HG03565 (cell line): ENCODE measurements around the gene CDK5.

Experiments
- ATAC-seq: cut with Tn5 transposase; IDR thresholded peaks from one replicate; pipeline ENCODE4 v1.9.1; 2021; ENCODE audit warnings: mild to moderate bottlenecking, moderate library complexity; ENCODE audit not compliant: unreplicated experiment

CDK5 gene

DNA sequence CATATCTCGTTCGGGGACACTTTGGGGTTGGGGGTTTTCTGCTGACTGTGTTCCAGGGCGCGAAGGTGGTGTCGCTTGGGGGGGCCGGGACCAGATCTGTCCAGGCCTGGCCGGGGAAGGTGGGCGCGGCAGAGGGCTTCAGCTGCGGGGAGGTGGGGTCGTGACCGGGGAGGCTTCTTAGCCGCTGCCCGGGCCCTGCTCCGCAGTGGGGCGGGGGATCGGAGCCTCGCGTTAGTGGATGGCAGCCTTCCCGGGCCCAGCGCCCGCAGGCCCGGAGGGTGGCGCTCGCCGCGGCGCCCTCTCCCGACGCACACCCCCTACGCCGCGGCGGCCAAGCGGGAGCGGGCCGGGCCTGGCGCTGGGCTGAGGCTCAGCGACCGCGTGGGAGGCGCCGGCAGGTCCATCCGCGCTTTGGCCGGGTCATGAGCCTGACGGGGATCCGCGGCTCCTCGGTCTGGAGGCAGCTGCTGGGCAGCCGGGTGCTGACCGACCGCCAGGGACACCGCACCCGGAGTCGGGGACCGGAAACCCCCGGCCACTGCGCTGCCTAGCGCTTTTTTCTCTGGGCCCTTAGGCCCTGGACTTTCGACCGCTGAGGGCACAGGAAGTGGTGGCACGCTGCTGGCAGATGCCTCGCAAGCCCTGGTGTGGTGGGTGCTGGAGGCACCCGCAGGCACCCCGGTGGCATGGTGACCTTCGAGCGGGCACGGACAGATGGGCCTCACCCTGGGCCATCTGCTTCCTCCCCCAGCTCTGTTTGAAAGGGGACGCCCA is 29.7 kb upstream of the CDK5 start:
- ATAC-seq = no peak

DNA sequence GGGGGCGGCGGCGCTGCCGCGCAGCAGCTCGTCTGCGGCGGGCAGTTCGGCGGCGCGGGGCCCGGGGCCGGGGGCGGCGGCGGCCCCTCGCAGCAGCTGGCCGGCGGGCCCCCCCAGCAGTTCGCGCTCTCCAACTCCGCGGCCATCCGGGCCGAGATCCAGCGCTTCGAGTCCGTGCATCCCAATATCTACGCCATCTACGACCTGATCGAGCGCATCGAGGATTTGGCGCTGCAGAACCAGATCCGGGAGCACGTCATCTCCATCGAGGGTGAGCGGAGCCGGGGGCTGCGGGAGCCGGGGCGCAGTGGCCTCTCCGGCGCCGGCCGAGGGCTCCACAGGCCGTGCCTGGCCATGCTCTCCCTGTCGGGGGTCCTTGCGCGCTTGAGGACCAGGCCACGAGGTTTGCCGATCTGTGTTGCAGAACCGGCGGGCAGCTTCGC is 29.1 kb upstream of the CDK5 start:
- no peak for ATAC-seq

DNA sequence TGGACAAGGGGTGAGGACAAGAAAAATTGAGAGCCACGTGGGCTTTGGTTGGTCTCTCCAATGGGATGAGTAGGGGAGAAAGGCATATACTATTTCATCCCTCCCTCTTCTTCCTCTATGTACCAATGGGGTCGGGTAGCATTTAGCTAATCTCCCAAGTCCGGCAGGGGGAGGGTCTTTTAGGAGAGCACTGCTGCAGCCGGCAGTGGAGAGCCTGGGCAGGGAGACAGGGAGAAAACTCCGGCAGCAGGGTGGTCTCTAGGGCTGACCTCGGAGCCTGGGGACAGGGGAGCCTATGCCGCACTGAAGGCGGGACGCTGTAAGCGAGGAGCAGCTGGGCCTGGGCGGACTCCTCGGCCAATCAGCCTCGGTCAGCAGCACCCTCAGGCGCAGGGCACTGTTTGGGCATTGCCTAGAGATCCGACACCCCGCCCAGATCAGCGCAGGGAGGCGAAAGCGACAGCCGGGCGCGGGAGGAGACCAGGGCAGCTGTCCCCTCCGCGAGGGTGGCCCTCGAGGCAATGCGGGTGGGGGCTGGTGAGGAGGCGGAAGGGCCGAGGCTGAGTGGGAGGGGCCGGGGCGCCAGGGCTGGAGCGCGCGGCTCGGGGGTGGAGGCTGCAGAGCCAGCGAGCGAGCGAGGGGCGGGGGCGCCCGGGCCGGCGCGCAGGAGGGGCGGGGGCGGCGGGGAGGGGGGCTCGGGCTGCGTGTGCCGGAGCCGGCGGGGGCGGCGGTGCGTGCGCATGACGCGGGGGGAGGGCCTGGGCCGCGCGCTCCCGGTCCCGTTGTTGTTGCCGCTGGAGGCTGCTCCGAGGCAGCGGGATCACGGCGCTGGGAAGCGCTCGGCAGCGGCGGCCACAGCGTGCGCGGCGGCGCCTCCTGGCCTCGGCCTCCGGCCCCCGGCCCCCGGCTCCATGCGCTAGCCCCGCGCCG is 28.3 kb upstream of the CDK5 start, which contains the start of gene AGAP3:
Gene AGAP3 (plus strand): TSS at position 785 of the 930 bp plus-strand sequence. CDS start 267 bp downstream, outside the sequence.
- ATAC-seq = peak; percentile 29

DNA sequence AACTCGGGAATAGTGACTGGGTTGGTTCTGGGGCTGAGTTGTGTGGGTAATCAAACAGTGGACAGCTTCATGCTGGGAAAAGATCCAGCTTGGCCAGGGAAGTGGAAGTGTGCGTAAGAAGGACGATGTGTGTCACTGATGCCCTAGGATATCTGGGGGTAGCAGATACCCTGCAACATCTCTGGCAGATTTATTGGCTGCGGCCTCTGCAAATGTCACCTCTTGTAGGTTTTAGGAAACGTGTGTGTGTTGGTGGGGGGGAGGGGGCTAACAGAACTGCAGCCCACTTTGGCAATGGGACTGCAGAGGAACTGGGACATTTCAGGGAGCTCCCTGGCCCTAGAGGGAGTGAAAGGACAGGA is 27.6 kb upstream of the CDK5 start:
- ATAC-seq = no peak

DNA sequence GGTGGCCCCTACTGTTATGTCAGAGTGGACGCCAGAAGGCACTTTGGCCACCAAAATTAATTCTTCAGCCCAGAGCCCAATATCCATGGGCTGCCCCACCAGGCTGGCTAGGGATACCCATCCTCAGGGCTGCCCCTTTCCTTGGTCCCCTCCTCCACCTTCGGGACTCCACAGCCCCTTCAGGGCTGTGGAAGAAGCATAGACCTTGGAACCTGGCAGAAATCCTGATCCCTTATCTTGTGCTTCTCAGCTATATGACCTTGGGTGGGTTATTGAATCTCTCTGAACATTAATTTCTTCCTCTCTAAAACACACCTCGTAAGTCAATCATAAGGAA is 26.1 kb upstream of the CDK5 start:
- ATAC-seq = no peak

DNA sequence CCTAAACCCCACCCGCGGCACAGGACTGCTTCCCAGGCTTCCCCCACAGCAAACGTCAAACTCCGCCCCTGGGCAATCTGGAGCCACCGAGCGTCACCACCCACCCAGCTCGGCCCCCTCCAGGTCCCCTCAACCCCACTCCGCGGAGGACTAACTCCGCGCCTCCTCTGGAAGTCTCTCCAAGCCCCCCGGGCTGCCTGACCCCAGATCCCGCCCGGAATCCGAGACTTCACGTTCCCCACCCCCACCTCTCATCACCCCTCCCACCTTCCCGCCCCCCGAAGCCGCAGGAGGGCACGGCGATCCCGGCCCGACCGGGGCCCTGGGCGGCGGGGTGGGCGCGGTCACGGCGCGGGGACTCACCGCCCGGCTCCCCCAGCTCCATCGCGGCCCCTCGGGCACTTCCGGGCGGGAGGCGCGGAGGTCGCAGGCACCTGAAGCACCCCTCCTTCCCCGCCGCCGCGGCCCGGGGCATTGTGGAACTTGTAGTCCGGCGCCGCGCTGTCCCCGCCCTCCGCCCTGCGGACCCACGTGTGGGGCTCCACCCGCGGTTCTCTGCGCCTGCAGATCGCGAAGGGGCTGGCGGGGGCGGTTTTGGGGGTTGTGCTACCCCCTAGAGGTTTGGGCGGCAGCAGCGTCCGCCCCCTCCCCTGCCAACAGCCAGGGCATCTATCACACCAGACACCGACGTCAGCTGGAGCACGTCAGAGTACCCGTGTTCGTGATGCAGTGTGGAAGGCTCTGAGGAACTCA is 25.6 kb upstream of the CDK5 start, which contains the start of gene TMUB1:
Gene TMUB1 (minus strand): TSS at position 423 of the 753 bp plus-strand sequence. CDS start 930 bp downstream, outside the sequence.
- peak; percentile 43 for ATAC-seq

DNA sequence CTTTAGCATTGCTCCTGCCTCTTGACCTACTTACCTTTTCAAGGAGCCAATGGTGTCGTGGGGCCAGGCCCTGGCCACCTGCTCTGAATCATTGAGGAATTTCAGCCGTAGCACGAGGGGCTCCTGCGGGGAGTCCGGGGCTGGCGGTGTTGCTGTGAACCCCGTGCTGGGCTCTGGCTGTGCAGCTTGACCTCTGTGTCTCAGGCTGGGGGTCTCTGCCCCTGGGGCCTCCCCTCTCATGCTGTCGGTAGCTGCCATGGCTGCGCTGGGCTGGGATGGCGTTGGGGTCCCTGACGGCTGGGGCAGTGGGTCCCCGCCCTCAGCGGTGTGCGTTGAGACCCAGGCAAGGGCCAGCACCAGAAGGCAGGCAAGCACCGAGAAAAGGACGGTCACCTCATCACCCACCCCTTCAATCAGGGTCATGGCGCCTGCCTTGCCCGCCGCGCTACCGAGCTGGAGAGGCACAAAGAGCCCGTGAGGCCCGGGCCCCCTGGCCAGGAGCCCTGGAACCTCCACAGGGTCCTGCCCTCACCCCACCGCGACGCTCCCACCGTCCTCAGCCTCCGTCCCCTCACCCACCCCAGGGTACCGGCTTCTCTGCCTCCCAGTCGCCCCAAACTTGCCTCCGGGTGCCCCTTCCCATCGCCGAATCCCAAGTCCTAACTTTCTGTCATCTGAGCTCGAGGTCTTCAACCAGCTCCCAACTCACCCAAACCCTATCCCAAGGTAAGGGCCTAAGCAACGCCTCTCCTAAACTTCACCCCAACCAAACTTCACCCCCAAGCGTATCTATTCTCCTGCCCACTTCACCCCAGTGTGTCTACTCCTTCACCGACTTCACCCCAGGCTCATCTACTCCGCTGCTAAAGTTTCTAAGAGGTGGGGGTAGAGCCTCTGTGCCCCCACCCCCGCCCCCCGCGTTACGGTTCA is 24.7 kb upstream of the CDK5 start:
- no peak for ATAC-seq

DNA sequence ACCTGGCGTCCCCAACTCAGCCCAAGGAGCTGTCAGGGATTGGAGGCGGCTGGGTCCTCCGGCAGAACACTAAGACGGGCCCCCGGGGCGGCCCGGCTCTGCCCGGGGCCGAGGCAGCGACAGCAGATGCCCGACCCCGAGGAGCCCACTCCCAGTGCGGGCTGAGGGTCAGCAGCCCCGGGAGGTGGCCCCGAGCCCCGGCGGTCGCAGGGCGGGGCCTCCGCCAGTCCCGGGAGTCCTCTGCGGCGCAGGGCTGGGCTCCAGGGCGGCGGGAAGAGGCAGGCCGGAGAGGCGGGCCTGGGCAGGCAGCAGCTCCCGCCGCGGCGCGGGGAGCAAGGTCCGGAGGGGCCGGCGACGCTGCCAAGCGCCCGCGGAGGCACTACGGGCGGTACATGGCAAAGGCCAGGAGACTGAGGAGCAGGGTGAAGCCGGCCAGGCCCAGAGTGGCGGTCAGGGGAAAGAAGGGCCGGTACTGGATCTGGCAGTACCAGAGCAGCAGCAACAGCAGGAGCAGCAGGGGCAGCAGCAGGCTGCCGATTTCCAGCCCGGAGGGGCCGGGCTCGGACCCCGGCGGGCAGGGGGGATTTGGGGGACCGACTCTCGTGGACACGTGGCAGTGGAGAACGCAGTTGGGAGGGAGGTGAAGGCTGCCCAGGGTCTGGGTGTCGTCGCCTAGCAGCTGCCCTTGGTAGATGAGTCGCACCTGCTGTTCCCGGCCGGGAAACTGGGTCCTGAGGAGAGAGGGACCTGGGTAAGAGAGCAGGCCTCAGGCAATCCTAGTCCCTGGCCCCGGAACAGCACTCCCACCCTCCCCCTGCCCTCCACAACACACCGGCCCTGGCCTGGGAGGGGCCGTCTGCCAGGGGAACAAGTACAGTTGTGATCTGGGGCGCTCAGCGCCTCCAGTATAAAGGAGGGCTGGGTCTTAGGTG is 23.7 kb upstream of the CDK5 start:
- no peak for ATAC-seq

DNA sequence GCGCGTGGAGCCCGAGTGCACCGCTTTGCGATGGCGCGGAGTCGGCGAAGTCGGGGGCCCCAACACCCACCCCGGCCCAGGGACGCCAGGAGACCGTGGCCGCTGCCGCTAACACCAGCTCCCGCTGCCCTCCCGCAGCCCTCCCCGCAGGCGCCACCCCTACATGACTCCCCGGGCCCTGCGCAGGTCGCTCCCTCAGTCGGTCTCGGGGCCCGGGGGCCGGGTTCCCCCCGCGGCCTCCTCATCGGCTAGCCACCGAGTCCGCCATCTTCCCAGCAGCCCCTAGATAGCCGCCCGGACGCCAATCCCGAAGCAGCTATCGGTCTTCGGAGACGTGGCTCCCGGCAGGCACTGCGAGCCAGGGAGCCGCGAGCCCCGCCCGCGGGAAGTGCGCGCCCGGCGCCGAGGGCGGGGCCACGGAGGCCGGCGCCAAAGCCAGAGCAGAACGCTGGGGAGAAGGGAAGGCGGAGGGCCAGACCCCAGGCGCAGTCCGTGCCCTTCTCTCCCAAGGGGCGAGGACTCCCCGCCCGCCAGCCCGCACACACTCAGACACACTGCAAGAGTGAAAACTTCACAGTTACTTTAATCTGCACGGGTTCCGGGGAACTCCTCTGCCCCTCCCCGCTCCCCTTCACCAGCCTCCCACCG is 22.9 kb upstream of the CDK5 start, which contains the start of gene FASTK:
Gene FASTK (minus strand): TSS at position 288 of the 648 bp plus-strand sequence. CDS start 43 bp downstream, at position 245.
- peak; percentile 62 for ATAC-seq

DNA sequence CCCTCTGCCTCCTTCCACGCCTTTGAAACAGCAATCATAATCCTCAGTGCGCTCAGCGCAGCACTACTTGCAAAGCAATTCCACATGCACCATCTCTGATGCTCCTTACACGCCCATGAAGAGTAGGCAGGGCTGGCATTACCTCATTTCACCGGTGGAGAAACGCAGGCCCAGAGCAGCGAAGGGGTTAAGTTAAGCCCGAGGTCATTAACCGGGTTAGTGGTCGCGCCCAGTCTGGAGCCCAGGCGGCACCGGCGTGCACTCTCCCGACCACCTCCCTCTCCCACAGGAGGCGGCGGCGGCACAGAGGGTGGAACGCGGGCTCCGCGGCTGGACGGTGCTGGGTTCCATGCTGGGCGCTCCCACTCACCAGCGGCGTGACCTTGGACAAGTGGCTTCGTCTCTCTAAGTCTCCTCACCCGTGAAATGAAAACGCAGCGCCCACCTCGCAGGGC is 22.4 kb upstream of the CDK5 start:
- ATAC-seq = no peak

DNA sequence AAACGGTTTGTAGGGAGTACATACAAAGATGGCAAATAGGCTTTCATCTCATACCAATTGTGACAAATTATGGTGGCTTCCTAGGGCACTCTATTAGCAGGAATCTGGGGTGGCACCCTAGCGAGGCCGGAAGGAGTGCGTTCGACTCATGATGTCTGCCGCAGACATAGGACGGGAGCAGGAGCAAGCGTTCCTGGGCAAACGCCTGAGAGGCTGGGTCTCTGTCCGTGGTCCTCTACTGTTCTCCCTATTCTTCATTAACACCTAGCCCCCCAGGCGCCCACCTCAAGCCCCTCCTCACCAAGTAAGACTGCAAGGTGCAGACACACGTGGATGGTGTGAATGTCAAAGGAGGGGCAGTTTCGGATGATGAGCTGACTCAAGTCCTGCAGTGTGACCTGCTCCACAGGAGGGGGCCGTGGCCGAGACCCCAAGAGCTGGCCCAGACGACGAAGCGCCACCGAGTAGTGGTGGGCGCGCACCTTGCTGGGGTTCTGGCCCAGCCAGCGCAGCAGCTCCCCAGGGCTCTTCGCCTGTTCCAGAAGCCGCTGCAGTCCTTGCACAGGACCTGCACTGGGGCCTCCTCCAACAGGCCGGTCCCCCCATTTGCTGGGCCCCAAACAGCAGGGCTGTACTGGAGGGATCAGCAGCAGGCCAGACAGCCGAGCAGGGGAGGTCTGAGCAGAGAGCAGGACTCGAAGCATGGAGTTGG is 21.7 kb upstream of the CDK5 start:
- no peak for ATAC-seq

DNA sequence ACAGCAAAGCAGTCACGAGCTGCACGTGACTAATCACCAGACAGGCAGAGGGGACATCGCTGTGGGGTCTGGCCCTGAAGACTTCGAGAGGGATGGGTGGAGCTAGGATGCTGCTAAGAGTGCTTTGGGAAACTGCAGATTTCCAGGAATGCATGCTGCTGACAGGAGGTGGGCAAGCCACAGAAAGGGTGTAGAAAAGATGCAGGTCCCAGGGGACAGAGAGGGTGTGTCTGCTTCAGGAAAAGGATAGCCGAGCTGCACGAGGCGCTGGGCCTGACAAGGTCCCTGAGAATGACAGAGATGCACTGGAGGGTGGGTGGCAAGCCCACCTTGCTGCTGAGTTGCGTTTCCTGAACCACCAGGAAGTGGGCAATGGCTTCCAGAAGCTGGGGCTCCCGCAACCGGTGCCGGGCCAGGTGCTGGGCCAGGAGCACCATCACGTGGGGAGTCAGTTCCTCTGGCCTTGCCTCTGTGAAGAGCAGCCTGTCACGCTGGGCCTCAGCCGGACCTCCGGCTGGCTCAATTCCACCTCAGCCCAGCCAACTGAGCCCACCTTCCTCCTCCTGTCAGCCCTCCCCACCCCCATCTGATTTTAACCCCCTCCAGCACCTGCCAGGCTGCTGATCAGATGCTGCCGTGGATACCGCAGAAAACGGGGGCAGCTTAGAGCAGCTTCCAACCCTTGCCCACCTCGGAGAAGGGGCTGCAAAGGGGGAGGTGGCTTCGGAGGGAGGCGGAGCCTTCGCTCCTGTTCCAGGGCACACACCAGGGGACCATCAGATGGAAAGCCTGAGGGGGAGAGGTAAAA is 20.7 kb upstream of the CDK5 start:
- no peak for ATAC-seq

DNA sequence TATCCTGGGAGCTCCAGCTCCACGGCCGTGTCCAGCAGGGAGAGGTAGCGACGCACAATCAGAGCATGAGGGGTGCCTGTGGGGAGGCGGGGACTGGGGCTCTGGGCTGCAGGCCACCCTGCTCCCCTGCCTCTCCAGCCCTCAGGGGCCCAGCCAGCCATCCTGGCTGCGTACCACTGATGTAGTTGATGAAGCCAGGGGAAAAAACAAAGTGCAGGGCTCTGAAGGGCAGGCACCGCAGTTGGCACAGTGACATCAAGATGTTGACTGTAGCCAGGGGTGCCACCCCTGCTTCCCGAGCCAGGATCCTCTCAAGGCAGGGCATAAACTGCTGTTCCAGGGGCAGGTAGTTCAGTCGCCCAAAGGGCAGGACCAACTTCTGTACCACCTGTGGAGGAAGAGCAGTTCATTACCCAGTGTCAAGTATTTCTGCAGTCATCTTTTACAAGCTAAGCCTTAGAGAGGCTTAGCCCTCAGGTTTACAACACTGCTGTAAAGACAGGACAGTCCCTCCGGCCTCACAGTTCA is 20.1 kb upstream of the CDK5 start:
- no peak for ATAC-seq

DNA sequence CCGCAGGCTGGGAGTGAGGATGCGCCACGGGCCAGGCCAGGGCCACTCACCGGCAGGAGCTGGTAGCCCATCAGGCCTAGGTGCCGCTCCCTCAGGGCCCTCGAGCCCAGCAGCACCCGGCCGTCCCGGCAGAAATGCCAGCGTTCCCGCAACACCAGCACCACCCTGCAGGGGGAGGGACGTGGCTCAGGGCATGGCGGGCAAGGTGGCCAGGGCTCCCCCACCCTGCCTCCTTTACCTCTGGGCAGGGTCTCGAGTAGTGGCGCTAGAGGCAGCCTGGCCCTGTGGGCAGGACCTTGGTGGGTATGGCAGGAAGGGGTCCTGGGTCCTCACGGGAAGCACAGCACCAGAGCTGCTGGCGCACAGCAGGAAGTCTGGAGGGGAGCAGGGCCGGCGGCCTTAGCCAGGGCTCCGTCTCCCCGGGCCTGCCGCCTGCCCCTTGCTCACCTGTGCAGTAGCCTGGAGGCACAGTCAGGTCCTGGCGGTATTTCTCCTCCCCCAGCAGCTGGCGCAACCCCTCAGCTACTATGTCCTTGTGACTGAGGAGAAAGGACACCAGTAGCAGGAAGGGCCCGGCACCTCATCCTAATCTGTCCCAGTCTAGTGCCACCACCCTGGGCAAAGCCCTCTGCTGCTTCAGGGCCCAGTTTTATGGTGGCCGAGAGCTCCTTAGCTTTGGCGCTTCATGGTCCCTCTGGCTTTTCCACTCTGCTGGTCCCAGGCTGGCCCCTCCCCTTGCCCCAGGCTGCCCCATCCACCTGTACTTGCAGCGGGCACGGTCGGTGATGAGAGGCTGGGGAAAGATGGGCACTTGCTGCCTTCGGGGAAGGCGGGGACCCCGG is 19.4 kb upstream of the CDK5 start:
- ATAC-seq = no peak

DNA sequence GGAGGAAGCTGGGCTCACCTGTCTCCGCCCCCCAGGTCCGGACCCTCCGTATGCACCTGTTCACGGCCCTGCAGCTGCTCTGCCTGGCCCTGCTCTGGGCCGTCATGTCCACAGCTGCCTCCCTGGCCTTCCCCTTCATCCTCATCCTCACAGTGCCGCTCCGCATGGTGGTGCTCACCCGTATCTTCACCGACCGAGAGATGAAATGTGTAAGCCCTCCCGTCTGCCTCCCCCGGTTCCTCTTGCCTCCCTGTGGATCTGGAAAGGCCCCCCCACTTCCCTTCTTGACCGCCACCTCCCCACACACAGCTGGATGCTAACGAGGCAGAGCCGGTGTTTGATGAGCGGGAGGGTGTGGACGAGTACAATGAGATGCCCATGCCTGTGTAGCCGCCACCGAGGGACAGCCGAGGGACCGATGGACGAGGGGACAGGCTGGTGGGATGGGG is 18.3 kb upstream of the CDK5 start:
- no peak for ATAC-seq

DNA sequence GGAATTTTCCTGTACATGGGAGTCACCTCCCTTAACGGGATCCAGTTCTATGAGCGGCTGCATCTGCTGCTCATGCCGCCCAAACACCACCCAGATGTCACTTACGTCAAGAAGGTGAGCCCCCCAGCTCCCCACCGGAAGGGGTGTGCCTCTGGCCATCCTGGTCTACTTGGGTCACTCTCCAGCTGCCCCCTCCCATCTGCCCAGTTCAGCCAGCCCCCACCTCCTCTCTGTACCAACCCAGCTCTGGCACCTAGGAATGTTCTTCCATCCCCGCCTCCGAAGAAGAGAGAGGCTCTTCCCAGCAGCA is 17.9 kb upstream of the CDK5 start:
- no peak for ATAC-seq
